CD4-positive, alpha-beta memory T cell (primary cell): Measurements from ENCODE around the gene MINDY1. TPM values are rescaled to one million over a fixed set of nuclear protein-coding genes. Genes with fewer than 3 reads are reported as not detected.

Source experiments
- CTCF ChIA-PET: fragments of 350-600 bp; sonication (Branson Sonifier 250); formaldehyde crosslinking; loops from one replicate; lab custom pipeline; 2021; ENCODE audit warnings: inconsistent platforms; ENCODE audit not compliant: partially characterized antibody; lab: Charles Lee
- POLR2A ChIA-PET: fragments of 350-600 bp; sonication (Branson Sonifier 250); formaldehyde crosslinking; loops from one replicate; lab custom pipeline; 2021; ENCODE audit not compliant: partially characterized antibody; lab: Charles Lee
- DNase-seq, 5 donors: peaks; one replicate each; pipeline versions ENCODE4 v3.0.0 to v3.0.0-alpha.2; 2020 to 2022; ENCODE audit warnings: mixed read lengths in 1 of 5
- H3K27ac ChIP-seq: one replicate; pipeline ENCODE4 v1.7.0; 2013; ENCODE audit warnings: low read depth, low read length
- H3K27me3 ChIP-seq: 2 replicates; pipeline ENCODE4 v1.7.0; 2013; ENCODE audit warnings: mild to moderate bottlenecking, low read length, moderate library complexity; ENCODE audit not compliant: insufficient read depth
- H3K36me3 ChIP-seq: 2 replicates; pipeline ENCODE4 v1.7.0; 2013; ENCODE audit warnings: mild to moderate bottlenecking, low read length, moderate library complexity; ENCODE audit not compliant: insufficient read depth
- H3K4me1 ChIP-seq: 2 replicates; pipeline ENCODE4 v1.7.0; 2013; ENCODE audit warnings: mild to moderate bottlenecking, low read length, moderate library complexity; ENCODE audit not compliant: insufficient read depth
- H3K4me3 ChIP-seq, 2 donors: one replicate each; pipeline ENCODE4 v1.7.0; 2013; ENCODE audit warnings: low read length in 2 of 2, mild to moderate bottlenecking in 1 of 2
- H3K9me3 ChIP-seq, 2 donors: one replicate each; pipeline ENCODE4 v1.7.0; 2013; ENCODE audit warnings: low read length in 2 of 2, control low read depth in 1 of 2; ENCODE audit not compliant: control insufficient read depth in 1 of 2
- H3K27ac Mint-ChIP-seq, 7 donors: one replicate each; pipeline ENCODE4 v1.8.0; 2020 to 2021; ENCODE audit warnings: mixed read lengths in 7 of 7, mild to moderate bottlenecking in 6 of 7, inconsistent platforms in 3 of 7, moderate library complexity in 3 of 7
- H3K27me3 Mint-ChIP-seq, 2 donors: one replicate each; pipeline ENCODE4 v1.8.0; 2020 to 2021; ENCODE audit warnings: mixed read lengths in 2 of 2
- H3K36me3 Mint-ChIP-seq, 2 donors: one replicate each; pipeline ENCODE4 v1.8.0; 2020 to 2021; ENCODE audit warnings: mixed read lengths in 2 of 2, inconsistent platforms in 1 of 2, mild to moderate bottlenecking in 1 of 2
- H3K4me1 Mint-ChIP-seq, 4 donors: one replicate each; pipeline ENCODE4 v1.8.0; 2020 to 2021; ENCODE audit warnings: mixed read lengths in 4 of 4, mild to moderate bottlenecking in 1 of 4
- H3K4me3 Mint-ChIP-seq, 8 donors: one replicate each; pipeline ENCODE4 v1.8.0; 2020 to 2021; ENCODE audit warnings: mixed read lengths in 8 of 8, mild to moderate bottlenecking in 7 of 8, moderate library complexity in 6 of 8, inconsistent platforms in 3 of 8
- H3K9me3 Mint-ChIP-seq, 8 donors: one replicate each; pipeline ENCODE4 v1.8.0; 2020 to 2021; ENCODE audit warnings: mixed read lengths in 8 of 8, mild to moderate bottlenecking in 5 of 8, inconsistent platforms in 3 of 8, moderate library complexity in 1 of 8
- intact Hi-C: fragments of 100-400 bp; cut with micrococcal nuclease; formaldehyde crosslinking; loops from one replicate; pipeline ENCODE4 v1.15.1; 2023
- polyA plus RNA-seq, 2 donors: library from polyadenylated mRNA; unstranded; fragments of 300-500 nt; fragmentation: Illumina TruSeq; gene quantifications; one replicate each; pipeline ENCODE4 v1.2.3, GENCODE V29; 2021
- total RNA-seq, 2 experiments: library from RNA; stranded (reverse); gene quantifications; one replicate each; pipeline ENCODE4 v1.2.3, GENCODE V29; 2021

MINDY1 gene
- total and polyA plus RNA-seq, 4 experiments from 2014 or later, result 6.5 to 32.1 (median 24.5) TPM

DNA sequence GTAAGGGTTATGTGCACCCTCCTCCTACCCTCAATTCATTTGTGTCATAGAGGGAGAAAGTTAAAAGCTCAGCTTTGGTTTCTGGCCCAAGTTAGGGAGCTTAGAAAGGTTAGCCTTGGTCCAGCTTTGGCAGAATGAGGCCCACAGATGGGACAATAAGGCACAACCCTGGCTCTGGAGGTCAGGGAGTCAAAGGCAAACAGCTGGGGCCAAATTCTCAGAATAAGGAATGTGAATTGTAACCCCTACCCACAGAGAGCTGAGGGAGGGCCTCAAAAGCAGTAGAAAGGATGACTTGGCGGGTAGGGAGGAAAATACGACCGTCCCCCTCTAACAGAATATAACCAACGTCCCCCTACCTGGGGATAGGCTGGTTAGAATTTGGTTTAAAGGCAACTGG lies 41.1 kb downstream of the MINDY1 start:
- Histone ChIP-seq H3K9me3 (no peaks in the 10 kb centered on the region), H3K36me3 (peaks cover 53% of the 10 kb centered on the region), H3K27me3 (no peaks in the 10 kb centered on the region), H3K4me1 (peaks cover 6% of the 10 kb centered on the region), H3K4me3 (no peak overlapping the region), H3K27ac (no peak overlapping the region)
- CTCF ChIA-PET, result interaction anchor here (0.8 to 1.5 kb wide), 3 partner anchors 8 to 15 kb away, joined by 3 to 4 read pairs (median 3); partner anchors contain the start of gene CERS2
- peak overlapping the region in 5 of 7 donors; percentile 8 to 59 (median 54) for H3K27ac Mint-ChIP-seq
- peaks cover 2 to 19% (median 5%) of the 10 kb centered on the region in 4 donors for H3K4me1 Mint-ChIP-seq
- H3K4me3 Mint-ChIP-seq, result no peak overlapping the region
- DNase-seq, result no peak
- peaks cover 55 to 80% of the 10 kb centered on the region in 2 donors for H3K36me3 Mint-ChIP-seq
- POLR2A ChIA-PET, result interaction anchor here (0.6 to 2.0 kb wide), 2 partner anchors 8 to 45 kb away, joined by 3 to 8 read pairs; no protein-coding TSS in a partner anchor
- intact Hi-C loops, result no loop called here
- H3K27me3 Mint-ChIP-seq, result no peaks in the 10 kb centered on the region
- H3K9me3 Mint-ChIP-seq, result peaks cover 0 to 1% (median 0%) of the 10 kb centered on the region in 8 donors

- Mint-ChIP-seq H3K36me3 (peaks cover 64 to 89% of the 10 kb centered on the region in 2 donors), H3K9me3 (peaks cover 0 to 1% (median 0%) of the 10 kb centered on the region in 8 donors), H3K4me1 (peaks cover 0 to 13% (median 4%) of the 10 kb centered on the region in 4 donors), H3K4me3 (no peak overlapping the region), H3K27ac (peak overlapping the region in 2 of 7 donors; percentile 12 to 63), H3K27me3 (no peaks in the 10 kb centered on the region)
- CTCF ChIA-PET, result no interaction called here
- no peak for DNase-seq
- H3K4me1 ChIP-seq, result no peaks in the 10 kb centered on the region
- H3K27me3 ChIP-seq, result no peaks in the 10 kb centered on the region
- no peaks in the 10 kb centered on the region for H3K9me3 ChIP-seq
- no peak overlapping the region for H3K27ac ChIP-seq
- H3K36me3 ChIP-seq, result peaks cover 61% of the 10 kb centered on the region
- H3K4me3 ChIP-seq, result no peak overlapping the region
- intact Hi-C loops, result no loop called here
- POLR2A ChIA-PET, result interaction anchor here (2.0 kb wide), 1 partner anchor 10 kb away, joined by 8 read pairs; no protein-coding TSS in a partner anchor
These were observed 42.6 kb downstream of the MINDY1 start for GRCh38 chr1:150964164-150964489.

DNA sequence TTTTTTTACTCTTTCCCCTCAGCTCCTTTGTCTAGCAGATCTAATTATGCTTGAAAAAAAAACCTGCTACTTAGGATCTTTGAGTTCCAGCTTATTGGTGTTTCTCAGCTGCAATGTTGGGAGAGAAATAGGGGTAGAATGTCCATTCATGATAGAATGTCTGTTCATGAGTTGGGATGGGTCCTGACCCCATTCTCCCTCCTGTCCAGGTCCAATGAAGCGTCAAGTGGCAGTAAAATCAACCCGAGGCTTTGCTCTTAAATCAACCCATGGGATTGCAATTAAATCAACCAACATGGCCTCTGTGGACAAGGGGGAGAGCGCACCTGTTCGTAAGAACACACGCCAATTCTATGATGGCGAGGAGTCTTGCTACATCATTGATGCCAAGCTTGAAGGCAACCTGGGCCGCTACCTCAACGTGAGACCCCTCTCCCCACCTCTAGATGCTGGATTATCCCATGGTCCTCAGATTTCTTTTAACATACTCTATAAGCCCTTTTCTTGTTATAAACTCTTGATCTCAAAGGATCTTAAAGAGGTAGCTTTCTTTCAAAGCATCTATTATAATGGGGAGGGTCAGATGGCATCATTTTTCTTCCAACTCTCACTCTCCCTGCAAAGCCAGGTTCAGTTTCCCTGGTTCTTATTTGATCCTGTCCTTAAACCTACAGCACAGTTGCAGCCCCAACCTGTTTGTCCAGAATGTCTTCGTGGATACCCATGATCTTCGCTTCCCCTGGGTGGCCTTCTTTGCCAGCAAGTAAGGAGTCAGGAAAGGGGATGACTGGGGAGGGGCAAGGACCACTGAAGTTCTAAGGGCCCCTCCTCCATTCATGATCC lies 43.2 kb downstream of the MINDY1 start:
- ChIA-PET CTCF (interaction anchor here (0.6 to 1.4 kb wide), 4 partner anchors 10 to 192 kb away, joined by 3 to 4 read pairs (median 3); no protein-coding TSS in a partner anchor), POLR2A (interaction anchor here (0.8 to 2.0 kb wide), 3 partner anchors 10 to 11 kb away, joined by 3 to 8 read pairs (median 5); partner anchors contain the start of gene CERS2)
- H3K36me3 ChIP-seq, result peaks cover 63% of the 10 kb centered on the region
- peak overlapping the region; percentile 6 to 75 (median 45) for H3K27ac Mint-ChIP-seq
- no peaks in the 10 kb centered on the region for H3K9me3 ChIP-seq
- no peak for DNase-seq
- no peaks in the 10 kb centered on the region for H3K27me3 ChIP-seq
- H3K4me3 ChIP-seq, result no peak overlapping the region
- no peak overlapping the region for H3K4me3 Mint-ChIP-seq
- intact Hi-C loops, result no loop called here
- H3K4me1 Mint-ChIP-seq, result peaks cover 0 to 13% (median 3%) of the 10 kb centered on the region in 4 donors
- H3K36me3 Mint-ChIP-seq, result peaks cover 62 to 88% of the 10 kb centered on the region in 2 donors
- peaks cover 0 to 1% (median 0%) of the 10 kb centered on the region in 8 donors for H3K9me3 Mint-ChIP-seq
- H3K27ac ChIP-seq, result no peak overlapping the region
- no peaks in the 10 kb centered on the region for H3K4me1 ChIP-seq
- H3K27me3 Mint-ChIP-seq, result no peaks in the 10 kb centered on the region

- H3K36me3 Mint-ChIP-seq, result peaks cover 49 to 82% of the 10 kb centered on the region in 2 donors
- Histone ChIP-seq H3K27ac (no peak overlapping the region), H3K4me1 (no peaks in the 10 kb centered on the region), H3K4me3 (no peak overlapping the region), H3K36me3 (peaks cover 45% of the 10 kb centered on the region), H3K27me3 (no peaks in the 10 kb centered on the region), H3K9me3 (no peaks in the 10 kb centered on the region)
- peak overlapping the region in 1 of 7 donors; percentile 12 for H3K27ac Mint-ChIP-seq
- POLR2A ChIA-PET, result no interaction called here
- no peak for DNase-seq
- intact Hi-C loops, result no loop called here
- CTCF ChIA-PET, result no interaction called here
- H3K9me3 Mint-ChIP-seq, result no peaks in the 10 kb centered on the region
- H3K4me3 Mint-ChIP-seq, result no peak overlapping the region
- H3K4me1 Mint-ChIP-seq, result peaks cover 0 to 10% (median 3%) of the 10 kb centered on the region in 4 donors
- H3K27me3 Mint-ChIP-seq, result no peaks in the 10 kb centered on the region
These were observed 44.9 kb downstream of the MINDY1 start for GRCh38 chr1:150961756-150962155.

- ChIA-PET CTCF (no interaction called here), POLR2A (no interaction called here)
- Mint-ChIP-seq H3K27me3 (no peaks in the 10 kb centered on the region), H3K4me3 (no peak overlapping the region), H3K27ac (peak overlapping the region in 2 of 7 donors; percentile 27 to 51), H3K4me1 (peaks cover 0 to 10% (median 2%) of the 10 kb centered on the region in 4 donors), H3K9me3 (no peaks in the 10 kb centered on the region), H3K36me3 (peaks cover 42 to 77% of the 10 kb centered on the region in 2 donors)
- Histone ChIP-seq H3K27me3 (no peaks in the 10 kb centered on the region), H3K4me3 (no peak overlapping the region), H3K27ac (no peak overlapping the region), H3K4me1 (no peaks in the 10 kb centered on the region), H3K36me3 (peaks cover 34% of the 10 kb centered on the region), H3K9me3 (no peaks in the 10 kb centered on the region)
- DNase-seq, result no peak
- intact Hi-C loops, result no loop called here
These were observed 46.1 kb downstream of the MINDY1 start for GRCh38 chr1:150960646-150961045.

DNA sequence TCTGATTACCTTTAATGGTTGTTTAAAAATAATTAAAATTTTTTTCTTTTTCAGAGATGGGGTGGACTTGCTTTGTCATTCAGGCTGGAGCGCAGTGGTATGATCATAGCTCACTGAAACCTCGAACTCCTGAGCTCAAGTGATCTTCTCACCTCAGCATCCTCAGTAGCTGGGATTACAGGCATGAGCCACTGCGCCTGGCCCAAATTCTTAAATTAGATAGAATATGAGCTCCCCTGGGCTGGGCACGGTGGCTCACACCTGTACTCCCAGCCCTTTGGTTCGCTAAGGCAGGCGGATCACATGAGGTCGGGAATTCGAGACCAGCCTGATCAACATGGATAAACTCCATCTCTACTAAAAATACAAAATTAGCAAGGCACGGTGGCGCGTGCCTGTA lies 49.0 kb downstream of the MINDY1 start:
- H3K27ac Mint-ChIP-seq, result no peak overlapping the region
- intact Hi-C loops, result no loop called here
- no peaks in the 10 kb centered on the region for H3K27me3 Mint-ChIP-seq
- CTCF ChIA-PET, result interaction anchor here (0.6 to 2.7 kb wide), 5 partner anchors 11 to 593 kb away, joined by 3 to 19 read pairs (median 5); no protein-coding TSS in a partner anchor
- H3K27me3 ChIP-seq, result no peaks in the 10 kb centered on the region
- peaks cover 0 to 8% (median 2%) of the 10 kb centered on the region in 4 donors for H3K4me1 Mint-ChIP-seq
- no peaks in the 10 kb centered on the region for H3K9me3 ChIP-seq
- H3K4me3 ChIP-seq, result no peak overlapping the region
- H3K36me3 Mint-ChIP-seq, result peaks cover 44 to 73% of the 10 kb centered on the region in 2 donors
- H3K36me3 ChIP-seq, result peaks cover 37% of the 10 kb centered on the region
- no peaks in the 10 kb centered on the region for H3K9me3 Mint-ChIP-seq
- POLR2A ChIA-PET, result interaction anchor here (0.6 to 1.9 kb wide), 3 partner anchors 13 to 26 kb away, joined by 3 to 6 read pairs (median 5); no protein-coding TSS in a partner anchor
- H3K4me1 ChIP-seq, result no peaks in the 10 kb centered on the region
- H3K27ac ChIP-seq, result no peak overlapping the region
- H3K4me3 Mint-ChIP-seq, result no peak overlapping the region
- no peak for DNase-seq

DNA sequence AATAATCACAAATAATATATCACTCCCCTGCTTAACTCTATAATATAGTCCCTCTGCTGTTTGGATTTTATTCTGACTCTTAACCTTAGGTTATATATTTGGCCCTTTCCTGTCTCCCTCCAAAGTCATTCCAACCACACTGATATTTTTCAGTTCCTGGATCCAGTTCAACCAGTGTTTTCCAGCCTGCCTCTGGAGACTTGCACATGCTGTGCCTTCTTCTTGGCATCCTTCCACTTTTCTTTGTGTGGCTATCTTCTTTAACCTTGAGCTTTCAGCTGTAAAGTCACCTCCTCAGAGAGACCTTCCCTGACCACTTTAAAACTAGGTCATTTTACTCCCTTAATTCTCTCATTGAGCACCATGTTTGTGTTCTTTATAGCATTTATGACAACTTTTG lies 51.4 kb downstream of the MINDY1 start:
- intact Hi-C loops, result no loop called here
- Histone ChIP-seq H3K4me3 (no peak overlapping the region), H3K27ac (no peak overlapping the region), H3K9me3 (no peaks in the 10 kb centered on the region), H3K4me1 (no peaks in the 10 kb centered on the region), H3K36me3 (peaks cover 45% of the 10 kb centered on the region), H3K27me3 (no peaks in the 10 kb centered on the region)
- DNase-seq, result no peak
- Mint-ChIP-seq H3K36me3 (peaks cover 48 to 73% of the 10 kb centered on the region in 2 donors), H3K9me3 (no peaks in the 10 kb centered on the region), H3K27me3 (no peaks in the 10 kb centered on the region), H3K4me3 (no peak overlapping the region), H3K4me1 (peaks cover 0 to 2% (median 0%) of the 10 kb centered on the region in 4 donors), H3K27ac (peak overlapping the region in 6 of 7 donors; percentile 4 to 84 (median 56))
- CTCF ChIA-PET, result no interaction called here
- POLR2A ChIA-PET, result no interaction called here
